HG03520 (cell line): ENCODE data around the gene TXNRD2.
"Not testable (repeated sequence)": the region's sequence is repeated elsewhere in the genome, so short reads cannot be mapped to it uniquely, and the experiment has no call there.

Experiments used
- ATAC-seq: cut with Tn5 transposase; IDR thresholded peaks from one replicate; pipeline ENCODE4 v1.9.1; 2021; ENCODE audit warnings: mild to moderate bottlenecking, moderate library complexity; ENCODE audit not compliant: unreplicated experiment

The TXNRD2 gene

GRCh38 chr22:19907902-19908301, 33.7 kb downstream of the TXNRD2 start:
- ATAC-seq, result not testable (repeated sequence)

GRCh38 chr22:19906864-19907263, 34.8 kb downstream of the TXNRD2 start:
- ATAC-seq, result not testable (repeated sequence)

GRCh38 chr22:19905347-19906276, 36.0 kb downstream of the TXNRD2 start:
- no peak for ATAC-seq

- no peak for ATAC-seq
These were observed 36.7 kb downstream of the TXNRD2 start for GRCh38 chr22:19904935-19905334.

GRCh38 chr22:19904174-19904856, 37.3 kb downstream of the TXNRD2 start:
- ATAC-seq, result no peak

GRCh38 chr22:19903513-19903912, 38.1 kb downstream of the TXNRD2 start:
- ATAC-seq, result no peak

- ATAC-seq, result no peak
These were observed 38.6 kb downstream of the TXNRD2 start for GRCh38 chr22:19903031-19903430.

GRCh38 chr22:19902245-19902715, 39.3 kb downstream of the TXNRD2 start:
- ATAC-seq, result no peak

- ATAC-seq, result no peak
These were observed 39.9 kb downstream of the TXNRD2 start for GRCh38 chr22:19901577-19902244.

- no peak for ATAC-seq
These were observed 40.7 kb downstream of the TXNRD2 start for GRCh38 chr22:19900707-19901436.

- no peak for ATAC-seq
These were observed 42.6 kb downstream of the TXNRD2 start for GRCh38 chr22:19898831-19899567.

GRCh38 chr22:19898145-19898544, 43.5 kb downstream of the TXNRD2 start:
- ATAC-seq, result no peak

- ATAC-seq, result no peak
These were observed 43.9 kb downstream of the TXNRD2 start for GRCh38 chr22:19897726-19898125.

- no peak for ATAC-seq
These were observed 44.8 kb downstream of the TXNRD2 start for GRCh38 chr22:19896665-19897355.

GRCh38 chr22:19895160-19895849, 46.3 kb downstream of the TXNRD2 start:
- no peak for ATAC-seq

GRCh38 chr22:19893363-19893762, 48.3 kb downstream of the TXNRD2 start:
- ATAC-seq, result no peak

- no peak for ATAC-seq
These were observed 48.7 kb downstream of the TXNRD2 start for GRCh38 chr22:19892925-19893324.

GRCh38 chr22:19892257-19892879, 49.2 kb downstream of the TXNRD2 start:
- ATAC-seq, result no peak
